Gastrocnemius medialis (tissue), 4 donors: ENCODE data around the gene ASB18. TPM values are rescaled to one million over a fixed set of nuclear protein-coding genes. Genes with fewer than 3 reads are reported as not detected.

Source experiments
- ATAC-seq, 2 donors: fragments of 150-250 bp; one replicate each; pipeline ENCODE4 v1.9.1; 2016
- DNase-seq, 2 donors: peaks; one replicate each; pipeline ENCODE4 v3.0.0-alpha.2; 2019
- H3K27ac ChIP-seq, 4 donors: fragments of 200-600 bp; sonication (generic); 1 replicate in 1 of 4; 2 replicates in 3 of 4; pipeline ENCODE4 v1.5.1; 2016 to 2018; ENCODE audit warnings: mild to moderate bottlenecking in 2 of 4, moderate library complexity in 1 of 4
- H3K27me3 ChIP-seq, 3 donors: fragments of 200-600 bp; sonication (generic) in 2 of 3; 1 replicate in 1 of 3; 2 replicates in 2 of 3; pipeline versions ENCODE4 v1.5.1 to v1.6.0; 2016 to 2019; ENCODE audit warnings: mild to moderate bottlenecking in 1 of 3, moderate library complexity in 1 of 3
- H3K36me3 ChIP-seq, 2 donors: fragments of 200-600 bp; sonication (generic) in 1 of 2; one replicate each; pipeline ENCODE4 v1.5.1; 2017 to 2018
- H3K4me1 ChIP-seq, 2 donors: fragments of 200-600 bp; sonication (generic) in 1 of 2; one replicate each; pipeline ENCODE4 v1.5.1; 2016 to 2017; ENCODE audit warnings: mild to moderate bottlenecking in 2 of 2
- H3K4me3 ChIP-seq, 4 donors: fragments of 200-600 bp; sonication (generic) in 3 of 4; 1 replicate in 1 of 4; 2 replicates in 3 of 4; pipeline ENCODE4 v1.5.1; 2016 to 2019; ENCODE audit warnings: mild to moderate bottlenecking in 2 of 4
- H3K9me3 ChIP-seq, 3 donors: fragments of 200-600 bp; sonication (generic) in 2 of 3; 1 replicate in 1 of 3; 2 replicates in 2 of 3; pipeline ENCODE4 v1.5.1; 2016 to 2019
- POLR2A ChIP-seq, 2 donors: fragments of 450-650 bp; IDR thresholded peaks; one replicate each; pipeline ENCODE4 v1.6.1; 2017; ENCODE audit warnings: antibody characterized with exemption in 2 of 2, mild to moderate bottlenecking in 2 of 2, moderate library complexity in 2 of 2
- in situ Hi-C, 4 donors: fragments of 200-750 bp; cut with MboI; loops; one replicate each; pipeline versions ENCODE4 v1.15.0 to v1.8.0; 2017; ENCODE audit warnings: low sequenced_read_pairs in 4 of 4
- intact Hi-C: fragments of 100-400 bp; cut with DNase I; formaldehyde crosslinking; loops from one replicate; pipeline ENCODE4 v1.15.1; 2023; ENCODE audit warnings: low total_unique reads
- total RNA-seq, 4 donors: library from RNA; depleted of rRNA; stranded (reverse); fragments of >200 nt; gene quantifications; one replicate each; pipeline versions ENCODE4 v1.1.0 to v1.2.3, GENCODE V29; 2016
- TF ChIP-seq, protein P1 (sequence below), 5 experiments: fragments of 450-650 bp in 3 of 5; fragments of 200-600 bp in 2 of 5; sonication (generic) in 2 of 5; IDR thresholded peaks in 4 of 5; conservative IDR thresholded peaks in 1 of 5; 1 replicate in 4 of 5; 2 replicates in 1 of 5; pipeline ENCODE4 v1.5.1; 2016 to 2019; ENCODE audit warnings: antibody characterized with exemption in 5 of 5, mild to moderate bottlenecking in 3 of 5, moderate library complexity in 3 of 5

The ASB18 gene
- total RNA-seq, 4 donors from 2014 or later, result 0.16 to 0.17 TPM; not detected in 2

DNA sequence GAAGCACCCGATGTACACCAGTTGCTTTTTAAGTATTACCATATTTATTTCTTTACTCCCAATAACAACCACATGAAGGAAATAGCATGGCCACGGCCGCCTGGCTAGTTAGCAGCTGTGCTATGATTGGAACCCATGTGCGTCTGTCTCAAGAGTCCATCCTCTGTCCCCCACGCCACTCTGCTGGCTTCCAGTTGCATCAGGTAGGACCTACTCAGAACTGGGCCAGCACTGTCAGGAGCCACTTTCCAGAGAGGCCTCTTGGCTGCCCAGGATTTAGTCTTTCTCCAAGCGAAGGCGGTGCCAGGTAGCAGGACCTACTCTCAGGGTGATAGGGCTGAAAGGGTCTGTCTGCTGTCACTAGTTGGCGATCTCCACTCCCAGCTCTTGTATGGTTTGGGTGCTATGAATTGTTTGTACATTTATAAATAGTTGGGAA, 22.1 kb downstream of the ASB18 start:
- ATAC-seq (no peak), DNase-seq (no peak)
- Histone ChIP-seq H3K36me3 (no peaks in the 10 kb centered on the region), H3K4me1 (peaks cover 39 to 58% of the 10 kb centered on the region in 2 donors), H3K4me3 (no peak overlapping the region), H3K27me3 (no peaks in the 10 kb centered on the region), H3K9me3 (no peaks in the 10 kb centered on the region), H3K27ac (peak overlapping the region in 3 of 4 donors; percentile 38 to 90 (median 84))
- intact Hi-C loops (loop anchor here (10.0 kb wide), 3 partner anchors 483 to 1393 kb away; no protein-coding TSS in a partner anchor), in situ Hi-C loops (no loop called here)
- TF ChIP-seq, protein P1, sequence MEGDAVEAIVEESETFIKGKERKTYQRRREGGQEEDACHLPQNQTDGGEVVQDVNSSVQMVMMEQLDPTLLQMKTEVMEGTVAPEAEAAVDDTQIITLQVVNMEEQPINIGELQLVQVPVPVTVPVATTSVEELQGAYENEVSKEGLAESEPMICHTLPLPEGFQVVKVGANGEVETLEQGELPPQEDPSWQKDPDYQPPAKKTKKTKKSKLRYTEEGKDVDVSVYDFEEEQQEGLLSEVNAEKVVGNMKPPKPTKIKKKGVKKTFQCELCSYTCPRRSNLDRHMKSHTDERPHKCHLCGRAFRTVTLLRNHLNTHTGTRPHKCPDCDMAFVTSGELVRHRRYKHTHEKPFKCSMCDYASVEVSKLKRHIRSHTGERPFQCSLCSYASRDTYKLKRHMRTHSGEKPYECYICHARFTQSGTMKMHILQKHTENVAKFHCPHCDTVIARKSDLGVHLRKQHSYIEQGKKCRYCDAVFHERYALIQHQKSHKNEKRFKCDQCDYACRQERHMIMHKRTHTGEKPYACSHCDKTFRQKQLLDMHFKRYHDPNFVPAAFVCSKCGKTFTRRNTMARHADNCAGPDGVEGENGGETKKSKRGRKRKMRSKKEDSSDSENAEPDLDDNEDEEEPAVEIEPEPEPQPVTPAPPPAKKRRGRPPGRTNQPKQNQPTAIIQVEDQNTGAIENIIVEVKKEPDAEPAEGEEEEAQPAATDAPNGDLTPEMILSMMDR (IDR thresholded peaks at IDR 0.05 in 4 of 5, conservative IDR thresholded peaks at IDR 0.05 in 1 of 5), result no peak
- TF ChIP-seq POLR2A (IDR thresholded peaks at IDR 0.05), result no peak

DNA sequence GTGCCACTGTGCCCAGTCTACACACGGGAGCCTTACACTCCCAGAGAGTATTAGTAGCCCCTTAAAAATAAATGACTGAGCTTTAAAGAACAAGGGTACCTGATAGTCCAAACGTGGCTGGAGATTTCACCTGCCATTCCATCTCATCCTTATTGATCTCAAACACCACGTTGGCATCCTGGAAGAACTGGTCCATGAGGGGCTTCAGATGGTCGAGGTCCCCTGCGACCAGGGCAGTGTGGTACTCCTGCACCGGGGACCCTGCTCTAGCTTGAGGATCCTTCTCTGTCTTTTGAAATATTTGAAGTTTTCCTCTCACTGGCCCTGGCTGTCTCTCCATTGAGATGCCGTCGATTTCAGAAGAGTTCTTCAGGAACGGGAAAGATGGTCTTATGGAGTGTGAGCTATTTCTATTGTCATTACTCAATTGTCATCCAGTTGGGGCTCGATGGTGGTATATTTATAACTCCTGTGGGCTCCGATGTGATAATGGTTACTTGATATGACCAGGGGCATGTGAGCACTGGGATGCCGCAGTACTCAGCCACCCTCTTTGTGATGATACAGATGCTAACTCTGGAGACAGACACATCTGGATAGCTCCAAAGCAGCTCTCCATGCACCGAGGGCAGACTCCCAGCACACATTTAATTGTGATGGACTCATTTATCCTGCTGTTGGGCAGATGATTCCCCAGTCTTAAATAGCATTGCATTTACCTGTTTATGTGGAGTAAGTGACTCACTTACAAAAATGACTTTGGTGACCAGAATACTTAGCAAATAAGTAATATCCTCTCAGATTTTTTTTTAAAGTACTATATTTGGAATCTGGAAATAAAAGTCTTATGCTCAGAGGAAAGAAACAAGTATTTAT, 22.8 kb downstream of the ASB18 start:
- in situ Hi-C loops, result no loop called here
- Histone ChIP-seq H3K36me3 (no peaks in the 10 kb centered on the region), H3K4me1 (peaks cover 33 to 55% of the 10 kb centered on the region in 2 donors), H3K27ac (peak overlapping the region; percentile 77 to 90 (median 86)), H3K9me3 (no peaks in the 10 kb centered on the region), H3K4me3 (peak overlapping the region in 2 of 4 donors; percentile 1 to 22), H3K27me3 (peaks cover 0 to 3% (median 0%) of the 10 kb centered on the region in 3 donors)
- TF ChIP-seq POLR2A (IDR thresholded peaks at IDR 0.05), result no peak
- TF ChIP-seq, protein P1 (IDR thresholded peaks at IDR 0.05 in 4 of 5, conservative IDR thresholded peaks at IDR 0.05 in 1 of 5), result no peak
- DNase-seq, result peak in 1 of 2 donors; percentile 28
- ATAC-seq, result peak in 1 of 2 donors; percentile 5
- intact Hi-C loops, result loop anchor here (10.0 kb wide), 3 partner anchors 483 to 1393 kb away; no protein-coding TSS in a partner anchor

DNA sequence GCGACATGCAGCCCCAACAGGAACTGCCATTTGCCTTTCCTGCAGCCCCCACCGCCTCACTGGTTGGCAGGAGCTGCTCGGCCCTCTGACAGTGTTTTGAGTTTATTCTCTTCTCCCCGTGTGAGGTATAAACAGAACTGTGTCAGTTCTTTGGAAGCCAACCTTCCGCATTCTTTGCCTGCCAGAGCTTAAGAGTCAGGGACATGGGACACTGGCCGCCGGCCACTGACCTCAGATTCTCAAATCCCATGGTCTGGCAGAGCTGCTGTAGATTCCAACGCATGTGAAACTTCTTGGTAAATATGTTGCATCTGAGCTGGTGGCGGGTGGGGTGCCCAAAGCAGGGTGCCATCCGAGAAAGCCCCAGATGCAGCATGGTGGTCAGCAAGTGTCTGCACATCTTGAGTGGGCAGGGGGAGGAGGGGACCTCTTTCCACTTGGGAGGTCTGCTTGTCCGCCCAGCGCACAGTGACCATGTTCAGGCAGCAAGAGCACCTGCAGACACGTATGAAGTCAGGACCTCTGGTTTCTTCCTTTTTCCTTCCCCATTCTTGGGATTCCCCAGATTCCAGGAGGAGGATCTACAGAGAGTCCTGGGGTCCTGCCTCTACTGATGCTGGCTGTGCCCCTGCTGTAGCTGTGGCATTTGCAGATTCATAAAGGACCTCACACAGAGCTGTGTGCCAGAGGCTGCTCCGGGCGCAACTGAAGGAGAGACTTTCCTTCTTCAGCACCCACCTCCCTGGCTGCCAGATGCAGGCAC, 23.8 kb downstream of the ASB18 start:
- Histone ChIP-seq H3K27me3 (peaks cover 0 to 12% (median 0%) of the 10 kb centered on the region in 3 donors), H3K4me3 (peak overlapping the region in 3 of 4 donors; percentile 5 to 22 (median 16)), H3K4me1 (peaks cover 23 to 45% of the 10 kb centered on the region in 2 donors), H3K9me3 (no peaks in the 10 kb centered on the region), H3K27ac (peak overlapping the region; percentile 77 to 90 (median 86)), H3K36me3 (no peaks in the 10 kb centered on the region)
- peak; percentile 85 to 90 for DNase-seq
- ATAC-seq, result peak; percentile 88 to 90
- in situ Hi-C loops, result no loop called here
- TF ChIP-seq POLR2A (IDR thresholded peaks at IDR 0.05), result peak; percentile 14 to 51
- TF ChIP-seq, protein P1 (IDR thresholded peaks at IDR 0.05 in 4 of 5, conservative IDR thresholded peaks at IDR 0.05 in 1 of 5), result no peak
- intact Hi-C loops, result loop anchor here (1.0 to 10.0 kb wide), 4 partner anchors 24 to 1394 kb away; partner anchors contain the start of gene ASB18

DNA sequence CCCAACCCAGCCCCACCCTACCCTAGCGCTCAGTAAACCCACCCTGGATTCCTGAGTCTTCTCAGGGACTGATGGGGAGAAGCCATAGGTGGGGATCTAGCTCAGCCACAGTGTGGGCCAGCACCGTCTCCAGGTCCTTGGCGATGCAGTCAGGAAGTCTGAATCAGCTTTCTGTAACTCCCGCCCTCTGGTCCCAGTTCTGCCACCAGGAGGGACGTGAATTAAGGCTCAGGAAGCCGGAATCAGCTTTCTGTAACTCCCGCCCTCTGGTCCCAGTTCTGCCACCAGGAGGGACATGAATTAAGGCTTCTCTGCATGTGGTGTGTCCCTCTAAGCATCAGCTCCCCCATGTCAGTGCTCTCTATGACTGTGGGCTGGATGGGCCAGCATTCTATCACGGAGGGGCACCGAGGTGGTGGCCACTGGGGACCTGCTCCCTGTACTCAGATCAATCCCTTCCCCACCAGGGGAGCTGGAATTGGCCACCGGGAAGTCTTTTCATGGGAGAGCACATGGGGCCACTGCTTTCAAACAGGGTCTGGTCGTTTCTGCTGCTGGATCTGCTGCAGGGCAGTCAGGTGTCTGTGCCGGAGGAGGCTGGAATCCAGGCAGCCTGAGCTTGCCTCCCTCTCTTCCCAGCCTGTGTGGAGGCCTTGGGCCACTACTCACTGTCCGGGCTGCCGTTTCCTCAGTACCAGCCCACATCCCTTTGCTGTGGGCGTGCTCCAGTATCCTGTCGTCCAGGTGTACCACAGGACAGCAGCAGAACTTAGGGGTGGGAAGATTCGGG, 24.7 kb downstream of the ASB18 start:
- peak in 1 of 2 donors; percentile 23 for DNase-seq
- ATAC-seq, result peak; percentile 16 to 22
- Histone ChIP-seq H3K9me3 (no peaks in the 10 kb centered on the region), H3K4me3 (no peak overlapping the region), H3K4me1 (peaks cover 19 to 35% of the 10 kb centered on the region in 2 donors), H3K36me3 (no peaks in the 10 kb centered on the region), H3K27ac (peak overlapping the region; percentile 77 to 90 (median 86)), H3K27me3 (peaks cover 0 to 18% (median 0%) of the 10 kb centered on the region in 3 donors)
- in situ Hi-C loops, result no loop called here
- intact Hi-C loops, result loop anchor here (1.0 to 10.0 kb wide), 7 partner anchors 25 to 1395 kb away; partner anchors contain the start of gene ASB18
- TF ChIP-seq, protein P1 (IDR thresholded peaks at IDR 0.05 in 4 of 5, conservative IDR thresholded peaks at IDR 0.05 in 1 of 5), result peak in 1 of 5 experiments; percentile 6
- no peak for TF ChIP-seq POLR2A (IDR thresholded peaks at IDR 0.05)
